DMS 273 treated with DMSO at 0.1 percent for 48 hours (cell line): Measurements from ENCODE around the gene QSOX1.
A peak's percentile ranks its signal among the peaks of the same experiment; 100 is the strongest.

Experiments used
- DNase-seq: peaks from one replicate; lab custom pipeline; 2025; lab: John Stamatoyannopoulos, UW

Gene QSOX1

GRCh38 chr1:180145446-180145845, 9.2 kb upstream of the QSOX1 start:
- DNase-seq: no peak

GRCh38 chr1:180150982-180151381, 3.7 kb upstream of the QSOX1 start:
- DNase-seq: no peak

GRCh38 chr1:180151508-180151907, 3.2 kb upstream of the QSOX1 start:
- DNase-seq: no peak

- DNase-seq: no peak
Observed at GRCh38 chr1:180152588-180152987, 2.1 kb upstream of the QSOX1 start.

- no peak for DNase-seq
Observed at GRCh38 chr1:180153032-180153431, 1.6 kb upstream of the QSOX1 start.

GRCh38 chr1:180154003-180154324, 705 bp upstream of the QSOX1 start:
- no peak for DNase-seq

GRCh38 chr1:180155182-180155682, 563 bp downstream of the QSOX1 start:
- DNase-seq: no peak

- DNase-seq: no peak
Observed at GRCh38 chr1:180156201-180156600, 1.5 kb downstream of the QSOX1 start.

GRCh38 chr1:180156631-180157091, 2.0 kb downstream of the QSOX1 start:
- no peak for DNase-seq

GRCh38 chr1:180157108-180157507, 2.4 kb downstream of the QSOX1 start:
- DNase-seq: no peak

GRCh38 chr1:180157576-180158057, 2.9 kb downstream of the QSOX1 start:
- no peak for DNase-seq

- no peak for DNase-seq
Observed at GRCh38 chr1:180158149-180159147, 3.8 kb downstream of the QSOX1 start.

- DNase-seq: no peak
Observed at GRCh38 chr1:180160357-180160756, 5.7 kb downstream of the QSOX1 start.

GRCh38 chr1:180163041-180163440, 8.4 kb downstream of the QSOX1 start:
- DNase-seq: no peak

- DNase-seq: no peak
Observed at GRCh38 chr1:180165096-180165495, 10.4 kb downstream of the QSOX1 start.

GRCh38 chr1:180165509-180166435, 11.1 kb downstream of the QSOX1 start:
- no peak for DNase-seq

- DNase-seq: no peak
Observed at GRCh38 chr1:180166436-180166800, 11.7 kb downstream of the QSOX1 start.

GRCh38 chr1:180167021-180167701, 12.5 kb downstream of the QSOX1 start:
- DNase-seq: no peak

- DNase-seq: no peak
Observed at GRCh38 chr1:180167721-180168467, 13.2 kb downstream of the QSOX1 start.

GRCh38 chr1:180168786-180169639, 14.3 kb downstream of the QSOX1 start:
- DNase-seq: peak; percentile 24
